ENCODE measurements around the gene LSAMP. TPM values are rescaled to one million over a fixed set of nuclear protein-coding genes. Genes with fewer than 3 reads are reported as not detected.

LSAMP gene
- total and polyA plus RNA-seq, 2 donors (not counting 3 experiments of a cell fraction or from before 2014, with no cell fraction given), result not detected

DNA sequence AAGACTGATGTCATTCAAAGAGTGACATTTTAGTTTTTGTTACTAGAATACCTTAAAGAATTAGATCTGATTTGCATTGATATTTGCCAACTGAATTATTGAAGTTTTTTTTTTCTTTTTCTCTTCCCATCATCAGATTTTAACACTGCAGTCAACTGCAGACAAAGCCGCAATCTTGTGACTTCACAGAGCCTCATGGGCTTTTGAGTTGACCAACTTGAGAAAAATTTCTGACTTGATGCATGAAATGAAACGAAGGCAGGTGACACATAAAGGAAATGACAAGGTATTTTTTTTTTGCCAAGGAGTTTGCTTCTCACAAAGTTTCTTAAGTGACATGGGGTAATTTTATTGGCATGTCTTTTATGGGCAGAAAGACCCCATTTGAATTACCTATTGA lies 438.3 kb downstream of the LSAMP start:
- Histone ChIP-seq H3K9me3 (replicated peaks; ENCODE audit: control insufficient read depth, insufficient read depth, low read length) (no peaks in the 10 kb centered on the region), H2AFZ (ENCODE audit: low read depth, low read length) (no peak overlapping the region), H3K27ac (ENCODE audit: insufficient read depth, low read depth, low read length) (no peak overlapping the region), H3K9me1 (replicated peaks; ENCODE audit: control insufficient read depth, extremely low read depth, insufficient read depth, low read length) (no peaks in the 10 kb centered on the region), H3K9ac (replicated peaks; ENCODE audit: extremely low read depth, insufficient read depth, low read length) (no peak overlapping the region), H3K27me3 (ENCODE audit: control insufficient read depth in 2 of 2, insufficient read depth in 2 of 2, low read length in 2 of 2) (no peaks in the 10 kb centered on the region), H3K4me1 (ENCODE audit: control insufficient read depth, extremely low read depth, insufficient read depth, low read length) (no peaks in the 10 kb centered on the region), H4K20me1 (replicated peaks; ENCODE audit: control insufficient read depth, extremely low read depth, insufficient read depth, low read length) (no peaks in the 10 kb centered on the region), H3K4me2 (ENCODE audit: insufficient read depth, low read length) (no peak overlapping the region), H3K4me3 (replicated peaks in 1 of 3; ENCODE audit: insufficient read depth in 1 of 3, low read depth in 1 of 3, low read length in 3 of 3) (no peak overlapping the region), H3K36me3 (ENCODE audit: control insufficient read depth in 2 of 2, extremely low read depth in 1 of 2, insufficient read depth in 2 of 2, low read length in 2 of 2) (no peaks in the 10 kb centered on the region), H3K79me2 (ENCODE audit: control insufficient read depth, insufficient read depth, low read length) (no peaks in the 10 kb centered on the region)
- dilution Hi-C loops (cut with MboI; ENCODE audit: extremely low pct_ligation_motif_present, low sequenced_read_pairs), result no loop called here
- FAIRE-seq (no peak), DNase-seq (ENCODE audit: low read depth, low spot score) (no peak)
- intact Hi-C loops (cut with micrococcal nuclease), result no loop called here
- ChIA-PET CTCF (no interaction called here), POLR2A (no interaction called here)
- BruUV-seq (replicated peaks), result no TSS peak
- no peak for TF ChIP-seq EZH2 (IDR thresholded peaks at IDR 0.05; ENCODE audit: borderline replicate concordance, low read depth, low read length, severe bottlenecking)
- TF ChIP-seq MYC (IDR thresholded peaks at IDR 0.05; ENCODE audit: low read depth, low read length), result no peak
- TF ChIP-seq, protein P1, sequence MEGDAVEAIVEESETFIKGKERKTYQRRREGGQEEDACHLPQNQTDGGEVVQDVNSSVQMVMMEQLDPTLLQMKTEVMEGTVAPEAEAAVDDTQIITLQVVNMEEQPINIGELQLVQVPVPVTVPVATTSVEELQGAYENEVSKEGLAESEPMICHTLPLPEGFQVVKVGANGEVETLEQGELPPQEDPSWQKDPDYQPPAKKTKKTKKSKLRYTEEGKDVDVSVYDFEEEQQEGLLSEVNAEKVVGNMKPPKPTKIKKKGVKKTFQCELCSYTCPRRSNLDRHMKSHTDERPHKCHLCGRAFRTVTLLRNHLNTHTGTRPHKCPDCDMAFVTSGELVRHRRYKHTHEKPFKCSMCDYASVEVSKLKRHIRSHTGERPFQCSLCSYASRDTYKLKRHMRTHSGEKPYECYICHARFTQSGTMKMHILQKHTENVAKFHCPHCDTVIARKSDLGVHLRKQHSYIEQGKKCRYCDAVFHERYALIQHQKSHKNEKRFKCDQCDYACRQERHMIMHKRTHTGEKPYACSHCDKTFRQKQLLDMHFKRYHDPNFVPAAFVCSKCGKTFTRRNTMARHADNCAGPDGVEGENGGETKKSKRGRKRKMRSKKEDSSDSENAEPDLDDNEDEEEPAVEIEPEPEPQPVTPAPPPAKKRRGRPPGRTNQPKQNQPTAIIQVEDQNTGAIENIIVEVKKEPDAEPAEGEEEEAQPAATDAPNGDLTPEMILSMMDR (IDR thresholded peaks at IDR 0.05; ENCODE audit: extremely low read depth in 1 of 2, insufficient read depth in 1 of 2, low read depth in 1 of 2, low read length in 2 of 2), result no peak
- no peak for TF ChIP-seq POLR2AphosphoS5 (IDR thresholded peaks at IDR 0.05; ENCODE audit: insufficient read depth, low read depth, low read length)
- TF ChIP-seq FOS (IDR thresholded peaks at IDR 0.05; ENCODE audit: borderline replicate concordance, insufficient read depth, low read length), result no peak

GRCh38 chr3:116005404-116005803 lies 439.9 kb downstream of the LSAMP start:
- no peaks in the 10 kb centered on the region for H3K9me1 ChIP-seq (replicated peaks; ENCODE audit: control insufficient read depth, extremely low read depth, insufficient read depth, low read length)
- H3K9me3 ChIP-seq (replicated peaks; ENCODE audit: control insufficient read depth, insufficient read depth, low read length), result no peaks in the 10 kb centered on the region
- no peak overlapping the region for H3K27ac ChIP-seq (ENCODE audit: insufficient read depth, low read depth, low read length)
- H3K4me2 ChIP-seq (ENCODE audit: insufficient read depth, low read length), result no peak overlapping the region
- no peak for TF ChIP-seq FOS (IDR thresholded peaks at IDR 0.05; ENCODE audit: borderline replicate concordance, insufficient read depth, low read length)
- no peak for TF ChIP-seq EZH2 (IDR thresholded peaks at IDR 0.05; ENCODE audit: borderline replicate concordance, low read depth, low read length, severe bottlenecking)
- no peak for TF ChIP-seq JUN (IDR thresholded peaks at IDR 0.05; ENCODE audit: borderline replicate concordance, insufficient read depth, insufficient read length, low read depth)
- TF ChIP-seq, protein P2, sequence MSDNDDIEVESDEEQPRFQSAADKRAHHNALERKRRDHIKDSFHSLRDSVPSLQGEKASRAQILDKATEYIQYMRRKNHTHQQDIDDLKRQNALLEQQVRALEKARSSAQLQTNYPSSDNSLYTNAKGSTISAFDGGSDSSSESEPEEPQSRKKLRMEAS (IDR thresholded peaks at IDR 0.05; ENCODE audit: insufficient read depth, insufficient read length), result no peak
- TF ChIP-seq GATA2 (IDR thresholded peaks at IDR 0.05; ENCODE audit: insufficient read depth, insufficient read length, low read depth, low read length), result no peak
- TF ChIP-seq POLR2AphosphoS5 (IDR thresholded peaks at IDR 0.05; ENCODE audit: insufficient read depth, low read depth, low read length), result no peak
- TF ChIP-seq, protein P1 (IDR thresholded peaks at IDR 0.05; ENCODE audit: extremely low read depth in 1 of 2, insufficient read depth in 1 of 2, low read depth in 1 of 2, low read length in 2 of 2), result no peak
- TF ChIP-seq MYC (IDR thresholded peaks at IDR 0.05; ENCODE audit: low read depth, low read length), result no peak
- TF ChIP-seq POLR2A (IDR thresholded peaks at IDR 0.05; ENCODE audit: low read depth, low read length), result no peak
- no peaks in the 10 kb centered on the region for H3K36me3 ChIP-seq (ENCODE audit: control insufficient read depth in 2 of 2, extremely low read depth in 1 of 2, insufficient read depth in 2 of 2, low read length in 2 of 2)
- no peaks in the 10 kb centered on the region for H3K27me3 ChIP-seq (ENCODE audit: control insufficient read depth in 2 of 2, insufficient read depth in 2 of 2, low read length in 2 of 2)
- DNase-seq (ENCODE audit: low read depth, low spot score), result no peak
- dilution Hi-C loops (cut with MboI; ENCODE audit: extremely low pct_ligation_motif_present, low sequenced_read_pairs) (no loop called here), intact Hi-C loops (cut with micrococcal nuclease) (no loop called here)
- no peak overlapping the region for H3K9ac ChIP-seq (replicated peaks; ENCODE audit: extremely low read depth, insufficient read depth, low read length)
- no peak overlapping the region for H3K4me3 ChIP-seq (replicated peaks in 1 of 3; ENCODE audit: insufficient read depth in 1 of 3, low read depth in 1 of 3, low read length in 3 of 3)
- no peaks in the 10 kb centered on the region for H4K20me1 ChIP-seq (replicated peaks; ENCODE audit: control insufficient read depth, extremely low read depth, insufficient read depth, low read length)
- H3K4me1 ChIP-seq (ENCODE audit: control insufficient read depth, extremely low read depth, insufficient read depth, low read length), result no peaks in the 10 kb centered on the region
- no peaks in the 10 kb centered on the region for H3K79me2 ChIP-seq (ENCODE audit: control insufficient read depth, insufficient read depth, low read length)
- H2AFZ ChIP-seq (ENCODE audit: low read depth, low read length), result no peak overlapping the region
- no TSS peak for BruUV-seq (replicated peaks)
- CTCF ChIA-PET, result no interaction called here
- POLR2A ChIA-PET, result no interaction called here
- FAIRE-seq, result no peak
